SU-DHL-6 (cell line): ENCODE data around the gene PRRC2A.
"Not testable (repeated sequence)": the region's sequence is repeated elsewhere in the genome, so short reads cannot be mapped to it uniquely, and the experiment has no call there.

Source experiments
- H2AFZ ChIP-seq: fragments of 200-600 bp; sonication (generic); 2 replicates; pipeline ENCODE4 v1.6.1; 2014; ENCODE audit warnings: low read depth, mild to moderate bottlenecking, moderate library complexity, mixed read lengths, antibody characterized with exemption, low read length; ENCODE audit not compliant: severe bottlenecking
- H3F3A ChIP-seq: fragments of 200-600 bp; shearing (Covaris generic); 2 replicates; pipeline ENCODE4 v1.6.0; 2016; ENCODE audit warnings: antibody characterized with exemption, mild to moderate bottlenecking; ENCODE audit not compliant: insufficient read depth
- H3K27ac ChIP-seq: fragments of 200-600 bp; sonication (generic); 2 replicates; pipeline ENCODE4 v1.5.1; 2016; ENCODE audit warnings: low read depth, mild to moderate bottlenecking, low read length, moderate library complexity, mixed read lengths
- H3K27me3 ChIP-seq: fragments of 200-600 bp; sonication (generic), shearing (Covaris generic); 2 replicates; pipeline ENCODE4 v1.6.0; 2014; ENCODE audit warnings: mild to moderate bottlenecking, low read length
- H3K36me3 ChIP-seq: fragments of 200-600 bp; sonication (generic); 2 replicates; pipeline ENCODE4 v1.6.1; 2014; ENCODE audit warnings: mild to moderate bottlenecking, low read length, mixed read lengths
- H3K4me2 ChIP-seq: fragments of 300-600, 200-600 bp; shearing (Covaris generic), sonication (generic); 2 replicates; pipeline ENCODE4 v1.6.0; 2014; ENCODE audit warnings: low read length, low read depth, mild to moderate bottlenecking; ENCODE audit not compliant: poor library complexity, severe bottlenecking
- H3K4me3 ChIP-seq: fragments of 200-600 bp; sonication (generic); 2 replicates; pipeline ENCODE4 v1.5.1; 2014; ENCODE audit warnings: antibody characterized with exemption, low read length, mild to moderate bottlenecking, mixed read lengths; ENCODE audit not compliant: insufficient read depth, poor library complexity, severe bottlenecking
- H3K79me2 ChIP-seq: fragments of 200-600 bp; sonication (generic); 2 replicates; pipeline ENCODE4 v1.6.1; 2014; ENCODE audit warnings: mild to moderate bottlenecking, low read length, moderate library complexity; ENCODE audit not compliant: insufficient read depth
- H3K9ac ChIP-seq: fragments of 200-600 bp; sonication (generic); 2 replicates; pipeline ENCODE4 v1.7.0; 2014; ENCODE audit warnings: mild to moderate bottlenecking, low read length
- H3K9me2 ChIP-seq: fragments of 200-600 bp; sonication (generic); replicated peaks from 2 replicates; pipeline ENCODE4 v1.6.1; 2014; ENCODE audit warnings: low read length; ENCODE audit not compliant: insufficient read depth
- H3K9me3 ChIP-seq: fragments of 200-600 bp; sonication (generic); 2 replicates; pipeline ENCODE4 v1.6.1; 2014; ENCODE audit warnings: low read length, mixed read lengths; ENCODE audit not compliant: insufficient read depth
- H4K20me1 ChIP-seq: fragments of 200-600 bp; sonication (generic); 2 replicates; pipeline ENCODE4 v1.6.1; 2014; ENCODE audit warnings: low read depth, mild to moderate bottlenecking, antibody characterized with exemption, low read length, moderate library complexity, mixed read lengths
- EZH2phosphoT487 ChIP-seq: fragments of 200-600 bp; sonication (generic), shearing (Covaris generic); conservative IDR thresholded peaks from 2 replicates; pipeline ENCODE4 v1.6.1; 2018; ENCODE audit warnings: mild to moderate bottlenecking, antibody characterized with exemption, low read length, moderate library complexity, mixed read lengths
- TF ChIP-seq, protein P1 (sequence below): fragments of 200-600 bp; sonication (generic); IDR thresholded peaks from one replicate; pipeline ENCODE4 v1.5.1; 2017; ENCODE audit warnings: antibody characterized with exemption, mild to moderate bottlenecking, low read length, moderate library complexity; ENCODE audit not compliant: insufficient read depth, poor library complexity, severe bottlenecking

Gene PRRC2A

DNA sequence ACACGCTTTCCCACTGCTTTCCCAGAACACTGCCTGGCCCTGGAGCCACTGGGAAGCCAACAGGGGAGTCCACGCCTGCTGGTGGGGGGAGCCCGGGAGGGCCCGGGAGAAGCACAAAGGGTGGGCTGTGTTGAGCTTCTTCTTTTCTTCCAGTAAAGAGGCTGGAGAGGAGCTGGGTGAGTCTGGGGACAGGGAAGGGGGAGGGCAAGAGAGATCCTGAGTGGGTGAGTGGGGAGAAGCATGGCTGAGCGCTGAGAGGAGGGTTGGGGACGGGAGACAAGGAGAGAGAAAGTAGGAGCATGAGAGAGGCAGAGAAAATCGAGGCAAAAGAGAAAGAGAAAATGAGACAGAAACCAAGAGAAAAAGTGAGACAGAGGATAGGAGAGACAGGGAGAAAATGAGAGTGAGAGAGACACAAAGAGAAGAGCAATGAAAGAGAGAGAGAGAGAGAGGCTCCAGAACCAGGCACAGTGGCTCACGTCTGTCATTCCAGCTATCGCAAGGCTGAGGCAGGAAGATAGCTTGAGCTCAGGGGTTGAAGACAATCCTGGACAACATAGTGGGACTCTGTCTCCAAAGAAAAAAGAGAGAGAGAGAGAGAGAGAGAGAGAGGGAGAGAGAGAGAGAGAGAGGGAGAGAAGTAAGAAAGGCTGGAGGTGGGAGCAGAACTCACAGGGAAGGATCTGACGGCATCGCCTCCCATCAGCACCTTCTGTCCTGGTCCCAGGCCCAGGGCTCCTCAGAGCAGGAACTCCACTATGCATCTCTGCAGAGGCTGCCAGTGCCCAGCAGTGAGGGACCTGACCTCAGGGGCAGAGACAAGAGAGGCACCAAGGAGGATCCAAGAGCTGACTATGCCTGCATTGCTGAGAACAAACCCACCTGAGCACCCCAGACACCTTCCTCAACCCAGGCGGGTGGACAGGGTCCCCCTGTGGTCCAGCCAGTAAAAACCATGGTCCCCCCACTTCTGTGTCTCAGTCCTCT lies 32.4 kb upstream of the PRRC2A start:
- Histone ChIP-seq H3K9me3 (no peaks in the 10 kb centered on the region), H2AFZ (no peak overlapping the region), H4K20me1 (no peaks in the 10 kb centered on the region), H3K27ac (no peak overlapping the region), H3K4me2 (no peak overlapping the region), H3K27me3 (no peaks in the 10 kb centered on the region), H3F3A (peaks cover 32% of the 10 kb centered on the region), H3K9me2 (no peaks in the 10 kb centered on the region), H3K36me3 (no peaks in the 10 kb centered on the region), H3K79me2 (no peaks in the 10 kb centered on the region), H3K4me3 (no peak overlapping the region), H3K9ac (no peak overlapping the region)
- TF ChIP-seq EZH2phosphoT487, result no peak
- TF ChIP-seq, protein P1, sequence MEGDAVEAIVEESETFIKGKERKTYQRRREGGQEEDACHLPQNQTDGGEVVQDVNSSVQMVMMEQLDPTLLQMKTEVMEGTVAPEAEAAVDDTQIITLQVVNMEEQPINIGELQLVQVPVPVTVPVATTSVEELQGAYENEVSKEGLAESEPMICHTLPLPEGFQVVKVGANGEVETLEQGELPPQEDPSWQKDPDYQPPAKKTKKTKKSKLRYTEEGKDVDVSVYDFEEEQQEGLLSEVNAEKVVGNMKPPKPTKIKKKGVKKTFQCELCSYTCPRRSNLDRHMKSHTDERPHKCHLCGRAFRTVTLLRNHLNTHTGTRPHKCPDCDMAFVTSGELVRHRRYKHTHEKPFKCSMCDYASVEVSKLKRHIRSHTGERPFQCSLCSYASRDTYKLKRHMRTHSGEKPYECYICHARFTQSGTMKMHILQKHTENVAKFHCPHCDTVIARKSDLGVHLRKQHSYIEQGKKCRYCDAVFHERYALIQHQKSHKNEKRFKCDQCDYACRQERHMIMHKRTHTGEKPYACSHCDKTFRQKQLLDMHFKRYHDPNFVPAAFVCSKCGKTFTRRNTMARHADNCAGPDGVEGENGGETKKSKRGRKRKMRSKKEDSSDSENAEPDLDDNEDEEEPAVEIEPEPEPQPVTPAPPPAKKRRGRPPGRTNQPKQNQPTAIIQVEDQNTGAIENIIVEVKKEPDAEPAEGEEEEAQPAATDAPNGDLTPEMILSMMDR, result no peak

- H2AFZ ChIP-seq, result no peak overlapping the region
Measured at GRCh38 chr6:31588871-31589650, 31.5 kb upstream of the PRRC2A start.

DNA sequence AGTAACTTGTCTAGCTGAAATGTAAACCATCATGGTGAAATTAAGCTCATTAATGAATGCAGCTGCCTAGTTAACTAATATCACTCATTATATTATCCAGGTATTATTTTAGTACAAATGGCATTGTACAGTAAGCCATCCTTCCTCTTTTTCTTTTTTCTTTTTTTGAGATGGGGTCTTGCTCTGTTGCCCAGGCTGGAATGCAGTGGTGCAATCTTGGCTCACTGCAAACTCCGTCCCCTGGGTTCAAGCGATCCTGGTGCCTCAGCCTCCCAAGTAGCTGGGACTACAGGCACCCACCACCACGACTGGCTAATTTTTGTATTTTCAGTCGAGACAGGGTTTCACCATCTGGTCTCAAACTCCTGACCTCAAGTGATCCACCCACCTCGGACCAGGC lies 29.8 kb upstream of the PRRC2A start:
- not testable (repeated sequence) for H3K9me2 ChIP-seq, H3K9me3 ChIP-seq, H3K36me3 ChIP-seq, H3K27me3 ChIP-seq, H3K9ac ChIP-seq, H3K27ac ChIP-seq, H3K79me2 ChIP-seq, H3K4me2 ChIP-seq, H3K4me3 ChIP-seq, H4K20me1 ChIP-seq, H2AFZ ChIP-seq
- H3F3A ChIP-seq, result peaks cover 14% of the 10 kb centered on the region

More at GRCh38 chr6:31588871-31589650, 31.5 kb upstream of the PRRC2A start:
- no peaks in the 10 kb centered on the region for H3K79me2 ChIP-seq
- H3K9me2 ChIP-seq, result no peaks in the 10 kb centered on the region
- H4K20me1 ChIP-seq, result no peaks in the 10 kb centered on the region
- no peaks in the 10 kb centered on the region for H3K36me3 ChIP-seq
- H3F3A ChIP-seq, result peaks cover 26% of the 10 kb centered on the region
- H3K27me3 ChIP-seq, result no peaks in the 10 kb centered on the region
- TF ChIP-seq EZH2phosphoT487, result no peak
- TF ChIP-seq, protein P1, result no peak
- no peak overlapping the region for H3K4me2 ChIP-seq
- H3K9me3 ChIP-seq, result no peaks in the 10 kb centered on the region
- no peak overlapping the region for H3K4me3 ChIP-seq
- H3K9ac ChIP-seq, result no peak overlapping the region
- H3K27ac ChIP-seq, result no peak overlapping the region
